Coronary artery (tissue), 2 donors: ENCODE measurements around the gene PARP15.

Experiments used
- DNase-seq: peaks from one replicate; pipeline ENCODE4 v3.0.0-alpha.2; 2017; ENCODE audit warnings: low spot score
- H3K27ac ChIP-seq, 2 donors: fragments of 200-600 bp; sonication (generic); one replicate each; pipeline ENCODE4 v1.5.1; 2016 to 2019
- H3K4me3 ChIP-seq: fragments of 200-600 bp; sonication (generic); 2 replicates; pipeline ENCODE4 v1.5.1; 2016; ENCODE audit warnings: mild to moderate bottlenecking, moderate library complexity
- TF ChIP-seq, protein P1 (sequence below): fragments of 200-600 bp; sonication (generic); IDR thresholded peaks from one replicate; pipeline ENCODE4 v1.5.1; 2019; ENCODE audit warnings: antibody characterized with exemption

The PARP15 gene

DNA sequence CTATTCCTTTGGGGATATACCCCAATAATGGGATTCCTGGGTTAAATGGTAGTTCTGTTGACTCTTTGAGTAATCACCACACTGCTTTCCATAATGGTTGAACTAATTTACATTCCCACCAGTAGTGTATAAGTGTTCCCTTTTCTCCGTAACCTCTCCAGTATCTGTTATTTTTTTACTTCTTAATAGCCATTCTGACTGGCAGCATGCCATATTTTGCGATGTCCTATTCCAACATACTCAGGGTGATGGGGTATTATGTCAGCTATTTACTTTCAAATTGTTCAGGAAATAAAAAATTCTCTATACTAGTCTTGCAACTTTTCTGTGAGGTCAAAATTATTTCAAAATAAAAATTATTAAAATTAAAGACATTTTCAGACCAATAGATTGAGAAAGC, 94.1 kb downstream of the PARP15 start:
- DNase-seq: no peak
- TF ChIP-seq, protein P1, sequence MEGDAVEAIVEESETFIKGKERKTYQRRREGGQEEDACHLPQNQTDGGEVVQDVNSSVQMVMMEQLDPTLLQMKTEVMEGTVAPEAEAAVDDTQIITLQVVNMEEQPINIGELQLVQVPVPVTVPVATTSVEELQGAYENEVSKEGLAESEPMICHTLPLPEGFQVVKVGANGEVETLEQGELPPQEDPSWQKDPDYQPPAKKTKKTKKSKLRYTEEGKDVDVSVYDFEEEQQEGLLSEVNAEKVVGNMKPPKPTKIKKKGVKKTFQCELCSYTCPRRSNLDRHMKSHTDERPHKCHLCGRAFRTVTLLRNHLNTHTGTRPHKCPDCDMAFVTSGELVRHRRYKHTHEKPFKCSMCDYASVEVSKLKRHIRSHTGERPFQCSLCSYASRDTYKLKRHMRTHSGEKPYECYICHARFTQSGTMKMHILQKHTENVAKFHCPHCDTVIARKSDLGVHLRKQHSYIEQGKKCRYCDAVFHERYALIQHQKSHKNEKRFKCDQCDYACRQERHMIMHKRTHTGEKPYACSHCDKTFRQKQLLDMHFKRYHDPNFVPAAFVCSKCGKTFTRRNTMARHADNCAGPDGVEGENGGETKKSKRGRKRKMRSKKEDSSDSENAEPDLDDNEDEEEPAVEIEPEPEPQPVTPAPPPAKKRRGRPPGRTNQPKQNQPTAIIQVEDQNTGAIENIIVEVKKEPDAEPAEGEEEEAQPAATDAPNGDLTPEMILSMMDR: no peak
- H3K4me3 ChIP-seq: no peak overlapping the region
- H3K27ac ChIP-seq: no peak overlapping the region

DNA sequence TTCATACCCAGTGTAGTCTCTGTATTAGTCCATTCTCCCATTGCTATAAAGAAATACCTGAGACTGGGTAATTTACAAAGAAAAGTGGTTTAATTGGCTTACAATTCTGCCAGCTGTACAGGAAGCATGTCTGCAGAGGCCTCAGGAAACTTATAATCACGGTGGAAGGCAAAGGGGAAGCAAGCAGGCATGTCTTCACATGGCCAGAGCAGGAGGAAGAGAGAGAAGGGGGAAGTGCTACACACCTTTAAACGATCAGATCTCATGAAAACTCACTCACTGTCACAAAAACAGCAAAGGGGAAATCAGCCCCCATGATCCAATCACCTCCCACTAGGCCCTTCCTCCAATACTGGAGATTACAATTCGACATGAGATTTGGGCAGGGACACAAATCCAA, 96.9 kb downstream of the PARP15 start:
- TF ChIP-seq, protein P1: no peak
- Histone ChIP-seq H3K4me3 (no peak overlapping the region), H3K27ac (no peak overlapping the region)
- DNase-seq: no peak

DNA sequence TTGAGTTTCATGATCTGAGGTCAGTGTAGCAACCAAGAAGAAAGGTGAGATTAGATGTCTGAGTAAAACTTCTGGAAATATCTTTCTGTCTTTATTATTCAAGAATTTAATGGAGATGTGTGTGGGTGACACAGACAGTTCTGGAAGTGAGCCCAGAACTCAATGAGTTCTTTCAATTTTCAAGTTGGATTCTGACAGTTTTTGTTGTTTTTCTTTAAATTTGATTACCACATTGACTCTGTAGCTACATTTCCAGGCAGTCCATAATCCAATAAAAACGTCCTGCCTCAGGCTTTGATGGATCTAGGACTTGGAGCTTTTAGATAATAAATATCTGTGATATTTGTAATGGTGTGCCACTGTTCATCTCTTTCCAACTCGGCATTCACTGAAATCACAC, 99.3 kb downstream of the PARP15 start:
- H3K4me3 ChIP-seq: no peak overlapping the region
- no peak for DNase-seq

DNA sequence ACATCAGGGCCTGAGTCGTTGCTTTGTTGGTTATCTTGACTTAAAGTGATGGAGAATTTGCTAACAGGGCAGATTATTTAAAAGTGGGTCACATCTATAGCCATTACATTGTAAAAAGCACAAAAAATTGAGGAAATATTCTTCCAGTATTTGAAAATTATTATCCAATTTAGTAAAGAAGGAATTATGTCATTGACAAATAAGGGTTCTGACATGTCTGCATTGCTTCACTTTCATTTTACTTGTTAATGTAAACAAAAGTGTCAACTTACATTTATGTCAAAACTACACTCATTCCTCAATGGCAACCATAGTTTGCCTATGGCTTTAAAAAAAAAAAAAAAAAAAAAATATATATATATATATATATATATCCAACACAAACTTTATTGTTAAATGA, 99.8 kb downstream of the PARP15 start:
- Histone ChIP-seq H3K27ac (no peak overlapping the region), H3K4me3 (no peak overlapping the region)
- no peak for DNase-seq
- TF ChIP-seq, protein P1: no peak

More for the DNA sequence above, 99.3 kb downstream of the PARP15 start:
- H3K27ac ChIP-seq: no peak overlapping the region
- TF ChIP-seq, protein P1: no peak

DNA sequence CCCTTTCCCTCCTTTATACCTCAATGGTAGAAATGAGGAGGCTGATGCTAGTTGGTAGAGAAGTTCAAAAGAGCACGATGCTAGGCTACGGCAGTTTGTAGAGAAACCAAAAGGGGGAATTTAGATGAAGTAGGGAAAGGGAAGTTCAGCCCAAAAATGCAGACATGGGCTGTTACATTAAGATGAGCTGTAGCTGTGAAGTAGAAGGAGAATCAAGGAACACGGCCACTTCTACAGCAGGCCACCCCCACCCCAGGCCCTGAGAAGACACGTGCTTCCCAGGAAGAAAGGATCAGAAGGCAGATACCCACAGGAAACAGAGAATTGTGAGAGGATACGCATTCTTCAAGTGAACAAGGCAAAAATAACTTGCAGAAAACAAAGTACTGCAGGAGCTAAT, 101.1 kb downstream of the PARP15 start:
- no peak for DNase-seq
- no peak overlapping the region for H3K4me3 ChIP-seq
- H3K27ac ChIP-seq: peak overlapping the region; percentile 93 to 96
- TF ChIP-seq, protein P1: no peak

DNA sequence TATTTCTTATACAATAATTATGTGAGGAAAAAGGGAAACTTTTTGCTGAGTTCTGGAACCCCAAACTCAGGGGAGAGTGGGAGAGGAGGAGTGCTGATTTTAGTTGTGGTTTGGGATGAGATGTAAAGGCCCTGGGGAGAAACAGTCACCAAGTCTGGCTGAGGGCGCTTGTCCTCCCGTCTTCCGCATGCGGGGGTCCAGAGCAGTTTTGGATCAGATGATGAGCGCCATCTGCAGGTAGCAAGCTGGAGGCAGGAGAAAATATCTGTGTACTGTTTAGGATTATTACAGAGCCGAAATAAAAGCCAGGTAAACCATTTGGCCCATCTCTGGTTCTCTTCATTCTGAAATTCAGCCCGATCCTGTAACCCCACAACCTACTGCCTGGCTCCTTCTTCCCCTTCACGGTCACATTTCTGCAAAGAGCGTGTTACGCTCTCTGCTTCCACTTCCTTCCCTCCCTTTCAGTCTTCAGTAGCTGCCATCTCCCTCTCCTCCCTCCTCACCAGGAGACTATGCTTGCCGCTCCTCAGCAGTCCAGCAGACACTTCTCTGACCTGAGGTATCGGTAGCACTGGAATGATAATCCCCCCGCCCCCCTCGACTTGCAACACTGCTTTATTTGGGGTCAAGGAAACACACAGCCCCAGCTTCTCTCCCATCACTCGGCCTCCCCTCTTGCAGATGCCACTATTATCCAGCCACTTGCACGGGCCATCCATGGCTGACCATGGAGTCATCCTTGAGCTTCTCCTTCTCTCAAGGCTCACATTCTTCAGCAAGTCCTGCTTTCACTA, 101.8 kb downstream of the PARP15 start:
- peak overlapping the region; percentile 95 for H3K4me3 ChIP-seq
- TF ChIP-seq, protein P1: peak; percentile 79
- peak; percentile 83 for DNase-seq
- peak overlapping the region; percentile 93 to 96 for H3K27ac ChIP-seq

DNA sequence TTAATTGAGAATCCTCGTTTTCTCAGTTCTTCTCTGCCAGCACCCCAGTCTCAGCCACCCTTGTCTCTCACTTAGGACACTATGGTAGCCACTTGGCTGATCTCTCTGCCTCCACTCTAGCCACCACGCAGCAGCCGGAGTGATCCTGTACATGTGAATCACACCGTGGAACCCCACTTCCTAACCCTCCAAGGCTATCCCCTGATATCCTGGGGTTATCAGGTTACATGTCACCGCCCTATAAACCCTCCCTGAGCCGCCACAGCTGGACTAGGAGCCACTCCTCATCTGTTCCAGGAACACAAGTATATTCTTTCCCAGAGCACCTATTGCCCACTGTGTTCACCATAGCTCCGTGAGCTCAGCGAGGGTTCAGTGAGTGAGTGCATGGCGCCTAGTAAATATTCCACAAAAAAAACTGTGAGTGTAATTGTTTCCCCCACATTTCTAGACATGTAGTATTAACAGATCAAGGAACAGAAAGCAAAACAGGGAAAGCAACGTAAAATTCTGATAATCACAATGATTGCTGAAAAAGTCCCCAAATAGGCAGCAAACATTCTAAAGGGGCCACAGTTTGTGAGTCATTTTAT, 102.5 kb downstream of the PARP15 start:
- H3K27ac ChIP-seq: peak overlapping the region; percentile 93 to 96
- H3K4me3 ChIP-seq: peak overlapping the region; percentile 95
- TF ChIP-seq, protein P1: no peak
- DNase-seq: no peak
